OCI-LY7 (cell line): ENCODE measurements around the gene PHGDH.

Experiments used
- EZH2phosphoT487 ChIP-seq: fragments of 200-600 bp; sonication (generic); IDR thresholded peaks from 2 replicates; pipeline ENCODE4 v1.6.1; 2018; ENCODE audit warnings: low read depth, borderline replicate concordance, mild to moderate bottlenecking, mixed run types, antibody characterized with exemption, low read length, moderate library complexity, mixed read lengths
- TF ChIP-seq, protein P1 (sequence below): fragments of 200-600 bp; sonication (generic); conservative IDR thresholded peaks from 2 replicates; pipeline ENCODE4 v1.5.1; 2014; ENCODE audit warnings: mild to moderate bottlenecking, antibody characterized with exemption, low read length, moderate library complexity, mixed read lengths

DNA sequence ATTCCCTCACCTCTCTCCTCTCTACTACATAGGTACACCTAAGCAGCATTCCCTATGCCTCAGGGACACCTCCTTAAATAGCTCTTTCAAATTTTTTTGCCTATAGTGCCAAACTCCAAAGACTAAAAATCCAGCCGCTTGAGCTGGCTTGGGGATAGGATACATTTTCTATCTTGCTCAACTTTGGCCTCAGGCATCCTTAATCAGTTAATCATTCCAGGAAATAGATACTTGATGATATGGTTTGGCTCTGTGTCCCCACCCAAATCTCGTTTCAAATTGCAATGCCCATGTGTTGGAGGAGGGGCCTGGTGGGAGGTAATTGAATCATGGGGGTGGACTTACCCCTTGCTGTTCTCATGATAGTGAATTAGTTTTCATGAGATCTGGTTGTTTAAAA, 11.4 kb upstream of the PHGDH start:
- TF ChIP-seq, protein P1, sequence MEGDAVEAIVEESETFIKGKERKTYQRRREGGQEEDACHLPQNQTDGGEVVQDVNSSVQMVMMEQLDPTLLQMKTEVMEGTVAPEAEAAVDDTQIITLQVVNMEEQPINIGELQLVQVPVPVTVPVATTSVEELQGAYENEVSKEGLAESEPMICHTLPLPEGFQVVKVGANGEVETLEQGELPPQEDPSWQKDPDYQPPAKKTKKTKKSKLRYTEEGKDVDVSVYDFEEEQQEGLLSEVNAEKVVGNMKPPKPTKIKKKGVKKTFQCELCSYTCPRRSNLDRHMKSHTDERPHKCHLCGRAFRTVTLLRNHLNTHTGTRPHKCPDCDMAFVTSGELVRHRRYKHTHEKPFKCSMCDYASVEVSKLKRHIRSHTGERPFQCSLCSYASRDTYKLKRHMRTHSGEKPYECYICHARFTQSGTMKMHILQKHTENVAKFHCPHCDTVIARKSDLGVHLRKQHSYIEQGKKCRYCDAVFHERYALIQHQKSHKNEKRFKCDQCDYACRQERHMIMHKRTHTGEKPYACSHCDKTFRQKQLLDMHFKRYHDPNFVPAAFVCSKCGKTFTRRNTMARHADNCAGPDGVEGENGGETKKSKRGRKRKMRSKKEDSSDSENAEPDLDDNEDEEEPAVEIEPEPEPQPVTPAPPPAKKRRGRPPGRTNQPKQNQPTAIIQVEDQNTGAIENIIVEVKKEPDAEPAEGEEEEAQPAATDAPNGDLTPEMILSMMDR, result no peak
- TF ChIP-seq EZH2phosphoT487, result no peak
